IPS-NIHi11 (cell line): ENCODE measurements around the gene GABRB3.

ENCODE experiments used
- DNase-seq: peaks from one replicate; pipeline ENCODE4 v3.0.0; 2012; ENCODE audit warnings: mixed read lengths, low spot score

Gene GABRB3

DNA sequence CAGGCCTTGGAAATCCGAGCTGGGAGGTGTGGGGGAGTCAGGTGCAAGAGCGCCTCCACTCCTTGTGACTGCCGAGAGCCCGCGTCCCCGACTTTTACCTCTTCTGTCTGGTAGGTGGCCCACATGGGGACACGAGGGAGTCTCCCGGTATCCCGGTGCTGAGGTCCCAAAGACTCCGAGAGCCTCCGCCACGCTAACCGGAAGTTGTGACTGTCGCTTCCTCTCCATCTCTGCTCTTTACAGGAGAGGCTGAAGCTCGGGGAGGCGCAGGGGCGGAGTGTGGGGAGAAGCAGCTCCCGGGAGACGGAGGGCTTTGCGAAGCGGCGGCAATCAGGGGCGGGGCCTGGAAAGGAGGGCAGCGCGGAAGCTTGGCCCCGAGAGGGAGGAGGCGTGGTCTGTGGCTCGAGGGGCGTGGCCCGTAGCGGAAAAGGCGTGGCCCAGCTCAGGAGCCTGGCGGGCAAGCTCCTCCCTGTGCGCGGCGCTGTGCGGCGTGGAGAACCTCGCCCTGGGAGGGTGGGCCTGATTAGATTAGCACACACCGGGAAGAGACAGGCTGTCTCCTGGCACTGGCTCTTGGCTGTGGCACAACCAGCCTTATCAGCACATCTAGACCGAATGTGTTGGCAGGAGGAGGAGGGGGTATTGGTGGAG is 143.9 kb downstream of the GABRB3 start:
- peak; percentile 43 for DNase-seq

GRCh38 chr15:26628071-26628470 is 144.8 kb downstream of the GABRB3 start:
- no peak for DNase-seq

DNA sequence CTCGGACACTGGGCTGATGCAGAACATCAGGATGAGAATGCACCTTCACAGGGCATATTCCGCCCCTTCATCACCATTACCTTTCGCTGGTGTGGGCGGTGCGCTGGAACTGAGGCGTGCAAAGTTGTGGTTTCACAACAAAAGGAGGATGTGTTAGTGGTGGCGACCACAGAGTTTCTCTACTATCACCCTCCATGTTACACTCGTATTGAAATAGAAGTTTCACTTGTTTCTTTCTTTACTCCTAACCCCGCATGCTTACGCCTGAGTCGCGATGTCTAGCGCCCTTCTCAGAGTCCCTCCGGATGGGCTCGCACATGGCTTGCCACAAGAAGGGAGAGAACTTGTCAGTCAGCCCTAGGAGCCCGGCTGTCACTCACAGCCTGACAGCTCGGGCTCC is 148.7 kb downstream of the GABRB3 start:
- DNase-seq = no peak

- DNase-seq = peak; percentile 19
Observed at GRCh38 chr15:26623071-26623470, 149.8 kb downstream of the GABRB3 start.

DNA sequence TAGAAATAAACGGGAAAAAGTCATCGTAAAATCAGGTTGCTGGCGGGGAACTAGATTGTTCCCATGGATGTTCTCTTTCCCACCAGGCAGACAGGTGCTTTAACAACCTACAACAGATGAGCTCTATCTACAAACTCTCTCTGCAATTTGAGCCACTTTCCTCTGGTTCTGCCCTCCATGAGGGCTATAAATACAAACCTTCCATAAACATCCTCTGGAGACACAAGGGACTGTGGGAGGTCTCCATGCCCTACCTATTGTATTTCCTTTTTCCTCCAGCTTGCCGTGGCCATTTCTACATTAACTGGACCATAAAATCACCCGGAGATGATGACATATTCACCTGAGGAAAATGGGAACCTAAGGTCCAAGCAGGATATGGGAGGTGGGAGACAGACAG is 151.1 kb downstream of the GABRB3 start:
- no peak for DNase-seq

GRCh38 chr15:26620528-26621458 is 152.1 kb downstream of the GABRB3 start:
- DNase-seq = no peak

DNA sequence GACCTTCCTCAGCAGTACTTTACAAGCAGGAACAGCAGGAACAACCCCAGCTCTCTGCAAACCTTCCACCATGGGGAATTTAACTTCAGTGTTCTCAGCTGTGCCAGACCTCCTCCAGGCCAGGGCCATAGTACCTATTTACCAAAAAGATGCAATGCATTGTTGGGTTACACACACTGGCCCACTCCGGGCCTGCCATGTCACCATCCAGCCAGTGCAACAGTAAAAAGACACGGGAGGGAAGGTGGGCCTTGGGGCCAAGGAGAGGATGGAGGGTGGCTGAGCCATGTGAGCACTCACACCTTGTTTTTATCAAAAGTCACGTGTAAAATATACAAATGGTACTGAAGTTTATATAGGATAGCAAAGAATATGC is 157.0 kb downstream of the GABRB3 start:
- no peak for DNase-seq

GRCh38 chr15:26615188-26615926 is 157.5 kb downstream of the GABRB3 start:
- no peak for DNase-seq

- DNase-seq = no peak
Observed at GRCh38 chr15:26614734-26615133, 158.1 kb downstream of the GABRB3 start.

DNA sequence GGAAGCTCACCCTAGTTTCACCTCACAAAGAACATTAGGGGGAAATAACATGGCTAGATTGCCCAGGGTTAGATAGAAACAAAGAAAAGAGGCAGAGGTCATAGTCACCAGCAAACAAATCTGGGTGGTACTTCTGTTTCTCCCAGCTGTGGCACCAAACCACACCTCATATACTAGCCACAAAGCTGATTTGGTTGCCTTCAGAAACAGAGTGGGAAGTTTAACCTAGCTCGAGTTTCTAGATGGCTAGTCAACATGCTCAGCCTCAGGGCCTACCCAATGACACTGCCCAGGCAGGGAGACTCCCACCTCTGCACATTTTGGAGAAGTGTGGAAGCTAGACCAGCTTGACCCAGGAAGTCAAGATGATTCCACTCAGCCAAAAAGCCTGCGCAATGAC is 174.2 kb downstream of the GABRB3 start:
- DNase-seq = no peak

- no peak for DNase-seq
Observed at GRCh38 chr15:26595611-26596010, 177.3 kb downstream of the GABRB3 start.

DNA sequence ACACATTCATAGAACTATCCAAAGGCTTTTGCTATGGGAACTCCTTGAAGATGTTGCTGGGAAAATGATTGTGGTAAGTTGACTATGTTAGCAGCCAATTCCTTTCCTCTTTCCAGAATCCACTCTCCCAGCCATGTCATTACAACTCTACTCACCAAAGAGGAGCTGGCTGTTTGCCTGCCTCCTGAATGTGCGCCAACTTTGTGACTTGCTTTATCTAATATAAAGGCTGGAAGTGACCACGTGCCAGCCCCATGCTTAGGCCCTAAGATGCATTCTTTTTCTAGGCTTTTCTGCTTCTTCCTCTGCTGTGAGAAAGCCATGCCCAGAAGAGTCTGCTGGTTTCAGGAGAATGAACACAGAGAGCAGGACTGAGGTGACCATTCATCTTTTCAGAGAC is 182.2 kb downstream of the GABRB3 start:
- no peak for DNase-seq

DNA sequence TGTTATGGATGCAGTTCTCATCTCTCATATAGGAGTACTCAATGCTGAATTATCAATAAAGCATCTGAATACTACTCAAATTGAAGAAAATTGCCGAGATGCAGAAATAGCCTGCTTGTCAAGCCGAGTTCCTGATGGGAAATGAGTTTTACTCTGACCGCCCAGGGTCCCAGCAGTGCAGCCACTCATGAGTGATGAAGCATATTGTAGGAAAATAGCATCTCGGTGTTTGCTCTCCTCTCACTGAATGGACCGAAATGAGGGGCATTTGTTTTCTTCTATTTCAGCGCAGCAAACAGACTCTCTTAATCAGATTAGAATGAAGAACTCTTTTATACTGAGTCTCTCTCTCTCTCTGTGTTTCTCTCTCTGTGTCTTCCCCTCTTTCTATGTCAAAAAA is 190.0 kb downstream of the GABRB3 start:
- no peak for DNase-seq

GRCh38 chr15:26580943-26581342 is 191.9 kb downstream of the GABRB3 start:
- DNase-seq = no peak

- no peak for DNase-seq
Observed at GRCh38 chr15:26572602-26573350, 200.1 kb downstream of the GABRB3 start.

GRCh38 chr15:26571346-26571745 is 201.5 kb downstream of the GABRB3 start:
- DNase-seq = no peak

DNA sequence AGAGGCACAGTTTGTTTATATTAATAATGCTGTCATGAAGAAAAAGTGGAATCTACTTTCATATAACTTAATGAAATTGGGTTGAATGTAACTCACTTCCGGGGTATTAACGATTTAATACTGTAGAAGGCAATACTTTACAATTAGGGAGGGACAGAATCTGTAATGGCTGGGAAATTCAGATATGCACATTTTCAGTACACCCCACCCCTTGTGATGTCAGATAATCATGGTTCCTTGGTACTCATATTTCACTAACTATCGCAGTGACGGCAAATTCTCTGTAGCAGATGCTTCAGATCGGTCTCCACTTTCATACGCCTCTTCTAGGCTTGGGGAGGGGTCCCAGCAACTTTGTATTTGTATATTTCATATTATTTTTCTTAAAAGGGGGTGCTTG is 207.3 kb downstream of the GABRB3 start:
- no peak for DNase-seq

GRCh38 chr15:26564361-26564760 is 208.5 kb downstream of the GABRB3 start:
- DNase-seq = no peak

GRCh38 chr15:26562336-26562735 is 210.5 kb downstream of the GABRB3 start:
- no peak for DNase-seq

- DNase-seq = no peak
Observed at GRCh38 chr15:26561896-26562295, 211.0 kb downstream of the GABRB3 start.

DNA sequence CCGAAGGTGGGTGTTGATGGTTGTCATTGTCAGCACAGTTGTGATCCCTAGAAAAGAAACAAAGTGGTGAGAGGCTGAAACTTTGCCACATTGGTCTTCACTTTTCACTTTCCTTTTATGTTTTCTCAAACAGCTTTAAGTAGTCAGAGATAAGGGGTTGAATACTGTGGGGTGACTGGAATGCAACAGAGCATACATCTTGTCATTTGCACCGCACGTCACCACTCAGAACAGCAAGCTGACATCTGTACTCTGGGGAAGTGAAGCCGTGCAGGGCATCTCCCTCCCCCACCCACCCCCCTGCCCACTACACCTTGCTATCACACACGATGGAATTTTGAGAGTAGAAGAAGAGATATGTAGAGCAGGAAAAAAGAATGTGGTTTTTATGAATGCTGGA is 211.7 kb downstream of the GABRB3 start:
- DNase-seq = no peak

- DNase-seq = no peak
Observed at GRCh38 chr15:26555898-26556297, 217.0 kb downstream of the GABRB3 start.
